T follicular helper cell (primary cell): ENCODE results near the gene BEND3.
A peak's percentile ranks its signal among the peaks of the same experiment; 100 is the strongest.
"Not testable (repeated sequence)": the region's sequence is repeated elsewhere in the genome, so short reads cannot be mapped to it uniquely, and the experiment has no call there.

ENCODE experiments used
- DNase-seq: peaks from one replicate; pipeline ENCODE4 v3.0.0-alpha.2; 2020; ENCODE audit warnings: low read depth
- total RNA-seq, 2 experiments: gene quantifications; one replicate each; lab custom pipeline; 2026; lab: John Stamatoyannopoulos, UW

The BEND3 gene
- total RNA-seq: 7.9 to 24.8 reads per million in 2 experiments

- peak; percentile 22 for DNase-seq
Measured at GRCh38 chr6:107114926-107115694, at the start of gene BEND3. TSS of gene BEND3 (minus strand) at chr6:107115515. CDS start at chr6:107099285, 16,230 bp downstream.

GRCh38 chr6:107164299-107164698 is 49.0 kb upstream of the BEND3 start:
- not testable (repeated sequence) for DNase-seq

GRCh38 chr6:107161521-107161920 is 46.2 kb upstream of the BEND3 start:
- DNase-seq: no peak

GRCh38 chr6:107156617-107157016 is 41.3 kb upstream of the BEND3 start:
- DNase-seq: no peak

GRCh38 chr6:107154801-107155160 is 39.5 kb upstream of the BEND3 start:
- DNase-seq: no peak

- DNase-seq: no peak
Measured at GRCh38 chr6:107154131-107154800, 39.0 kb upstream of the BEND3 start.

- DNase-seq: no peak
Measured at GRCh38 chr6:107152638-107153430, 37.5 kb upstream of the BEND3 start.

- no peak for DNase-seq
Measured at GRCh38 chr6:107144666-107145065, 29.4 kb upstream of the BEND3 start.

GRCh38 chr6:107144014-107144413 is 28.7 kb upstream of the BEND3 start:
- no peak for DNase-seq

GRCh38 chr6:107140581-107140980 is 25.3 kb upstream of the BEND3 start:
- DNase-seq: no peak

- not testable (repeated sequence) for DNase-seq
Measured at GRCh38 chr6:107136324-107136723, 21.0 kb upstream of the BEND3 start.

GRCh38 chr6:107135048-107135680 is 19.8 kb upstream of the BEND3 start:
- not testable (repeated sequence) for DNase-seq

- DNase-seq: no peak
Measured at GRCh38 chr6:107132330-107132954, 17.1 kb upstream of the BEND3 start.

- no peak for DNase-seq
Measured at GRCh38 chr6:107129370-107129925, 14.1 kb upstream of the BEND3 start.

- DNase-seq: no peak
Measured at GRCh38 chr6:107128577-107128976, 13.3 kb upstream of the BEND3 start.

- no peak for DNase-seq
Measured at GRCh38 chr6:107128175-107128574, 12.9 kb upstream of the BEND3 start.

GRCh38 chr6:107125771-107126170 is 10.5 kb upstream of the BEND3 start:
- DNase-seq: no peak

GRCh38 chr6:107124934-107125348 is 9.6 kb upstream of the BEND3 start:
- no peak for DNase-seq

- no peak for DNase-seq
Measured at GRCh38 chr6:107123501-107123900, 8.2 kb upstream of the BEND3 start.

GRCh38 chr6:107122748-107123147 is 7.4 kb upstream of the BEND3 start:
- no peak for DNase-seq

- DNase-seq: no peak
Measured at GRCh38 chr6:107121964-107122495, 6.7 kb upstream of the BEND3 start.
